Thyroid gland (tissue), 4 donors: ENCODE measurements around the gene EFNA4.

ENCODE experiments used
- POLR2A ChIP-seq, 2 donors: fragments of 450-650 bp; IDR thresholded peaks; one replicate each; pipeline ENCODE4 v1.6.1; 2017; ENCODE audit warnings: antibody characterized with exemption in 2 of 2, mild to moderate bottlenecking in 2 of 2, moderate library complexity in 1 of 2
- TF ChIP-seq, protein P1 (sequence below), 6 experiments: fragments of 200-600 bp in 3 of 6; fragments of 450-650 bp in 3 of 6; sonication (generic) in 3 of 6; IDR thresholded peaks; one replicate each; pipeline ENCODE4 v1.5.1; 2016 to 2019; ENCODE audit warnings: antibody characterized with exemption in 6 of 6, mild to moderate bottlenecking in 2 of 6, inconsistent platforms in 1 of 6, moderate library complexity in 1 of 6

- TF ChIP-seq, protein P1, sequence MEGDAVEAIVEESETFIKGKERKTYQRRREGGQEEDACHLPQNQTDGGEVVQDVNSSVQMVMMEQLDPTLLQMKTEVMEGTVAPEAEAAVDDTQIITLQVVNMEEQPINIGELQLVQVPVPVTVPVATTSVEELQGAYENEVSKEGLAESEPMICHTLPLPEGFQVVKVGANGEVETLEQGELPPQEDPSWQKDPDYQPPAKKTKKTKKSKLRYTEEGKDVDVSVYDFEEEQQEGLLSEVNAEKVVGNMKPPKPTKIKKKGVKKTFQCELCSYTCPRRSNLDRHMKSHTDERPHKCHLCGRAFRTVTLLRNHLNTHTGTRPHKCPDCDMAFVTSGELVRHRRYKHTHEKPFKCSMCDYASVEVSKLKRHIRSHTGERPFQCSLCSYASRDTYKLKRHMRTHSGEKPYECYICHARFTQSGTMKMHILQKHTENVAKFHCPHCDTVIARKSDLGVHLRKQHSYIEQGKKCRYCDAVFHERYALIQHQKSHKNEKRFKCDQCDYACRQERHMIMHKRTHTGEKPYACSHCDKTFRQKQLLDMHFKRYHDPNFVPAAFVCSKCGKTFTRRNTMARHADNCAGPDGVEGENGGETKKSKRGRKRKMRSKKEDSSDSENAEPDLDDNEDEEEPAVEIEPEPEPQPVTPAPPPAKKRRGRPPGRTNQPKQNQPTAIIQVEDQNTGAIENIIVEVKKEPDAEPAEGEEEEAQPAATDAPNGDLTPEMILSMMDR (IDR thresholded peaks at IDR 0.05) = no peak
- TF ChIP-seq POLR2A (IDR thresholded peaks at IDR 0.05) = no peak
Observed at GRCh38 chr1:155037851-155038441, 25.6 kb upstream of the EFNA4 start.
